Endothelial cell (in vitro differentiated cells): ENCODE data around the gene FGB. TPM values are rescaled to one million over a fixed set of nuclear protein-coding genes. Genes with fewer than 3 reads are reported as not detected.

ENCODE experiments used
- DNase-seq: peaks from one replicate; pipeline ENCODE4 v3.0.0; 2021; ENCODE audit warnings: low spot score
- H3K27ac Mint-ChIP-seq: one replicate; pipeline ENCODE4 v1.8.0; 2021; ENCODE audit warnings: mixed read lengths, inconsistent platforms; ENCODE audit not compliant: unreplicated experiment
- H3K27me3 Mint-ChIP-seq: one replicate; pipeline ENCODE4 v1.8.0; 2021; ENCODE audit warnings: mild to moderate bottlenecking, moderate library complexity, mixed read lengths, inconsistent platforms; ENCODE audit not compliant: unreplicated experiment
- H3K36me3 Mint-ChIP-seq: one replicate; pipeline ENCODE4 v1.8.0; 2021; ENCODE audit warnings: mild to moderate bottlenecking, low read depth, mixed read lengths, inconsistent platforms; ENCODE audit not compliant: unreplicated experiment
- H3K4me1 Mint-ChIP-seq: one replicate; pipeline ENCODE4 v1.8.0; 2021; ENCODE audit warnings: mild to moderate bottlenecking, mixed read lengths, inconsistent platforms; ENCODE audit not compliant: unreplicated experiment
- H3K4me3 Mint-ChIP-seq: one replicate; pipeline ENCODE4 v1.8.0; 2021; ENCODE audit warnings: mild to moderate bottlenecking, mixed read lengths, inconsistent platforms; ENCODE audit not compliant: unreplicated experiment
- H3K9me3 Mint-ChIP-seq: one replicate; pipeline ENCODE4 v1.8.0; 2021; ENCODE audit warnings: mixed read lengths, inconsistent platforms; ENCODE audit not compliant: unreplicated experiment
- CTCF ChIP-seq: fragments of 200-600 bp; sonication (generic); IDR thresholded peaks from one replicate; pipeline ENCODE4 v1.5.0; 2021; ENCODE audit warnings: antibody characterized with exemption; ENCODE audit not compliant: unreplicated experiment
- total RNA-seq: library from RNA; stranded (reverse); fragmentation: NEBNext Ultra II Directional; extraction: Animal tissue kit (Norgen Biotek cat#: 25700); gene quantifications from one replicate; pipeline ENCODE4 v1.2.1, GENCODE V29; 2021; ENCODE audit not compliant: unreplicated experiment

The FGB gene
- total RNA-seq, 1 donor from 2014 or later: not detected

GRCh38 chr4:154610582-154610981 is 47.8 kb downstream of the FGB start:
- DNase-seq: no peak
- no peak overlapping the region for H3K27ac Mint-ChIP-seq
- TF ChIP-seq CTCF: no peak
- no peaks in the 10 kb centered on the region for H3K9me3 Mint-ChIP-seq
- H3K4me3 Mint-ChIP-seq: no peak overlapping the region
- H3K27me3 Mint-ChIP-seq: no peaks in the 10 kb centered on the region
- H3K4me1 Mint-ChIP-seq: no peaks in the 10 kb centered on the region
- no peaks in the 10 kb centered on the region for H3K36me3 Mint-ChIP-seq

- H3K4me3 Mint-ChIP-seq: no peak overlapping the region
- H3K27ac Mint-ChIP-seq: no peak overlapping the region
- no peak for DNase-seq
- H3K27me3 Mint-ChIP-seq: no peaks in the 10 kb centered on the region
- TF ChIP-seq CTCF: no peak
- H3K9me3 Mint-ChIP-seq: no peaks in the 10 kb centered on the region
- no peaks in the 10 kb centered on the region for H3K4me1 Mint-ChIP-seq
- no peaks in the 10 kb centered on the region for H3K36me3 Mint-ChIP-seq
Observed at GRCh38 chr4:154611833-154612232, 49.0 kb downstream of the FGB start.

GRCh38 chr4:154612472-154613414 is 49.9 kb downstream of the FGB start, which contains the start of gene FGG:
Gene FGG, minus strand, starts transcription at chr4:154612656. Its CDS starts 47 bp downstream, at chr4:154612609.
- no peak for TF ChIP-seq CTCF
- H3K36me3 Mint-ChIP-seq: no peaks in the 10 kb centered on the region
- H3K4me3 Mint-ChIP-seq: no peak within 1 kb of the TSS
- H3K9me3 Mint-ChIP-seq: no peaks in the 10 kb centered on the region
- DNase-seq: no peak
- no peaks in the 10 kb centered on the region for H3K4me1 Mint-ChIP-seq
- H3K27me3 Mint-ChIP-seq: no peaks in the 10 kb centered on the region
- H3K27ac Mint-ChIP-seq: no peak within 1 kb of the TSS

- no peaks in the 10 kb centered on the region for H3K9me3 Mint-ChIP-seq
- H3K27ac Mint-ChIP-seq: no peak overlapping the region
- H3K4me3 Mint-ChIP-seq: no peak overlapping the region
- H3K36me3 Mint-ChIP-seq: no peaks in the 10 kb centered on the region
- H3K4me1 Mint-ChIP-seq: no peaks in the 10 kb centered on the region
- no peaks in the 10 kb centered on the region for H3K27me3 Mint-ChIP-seq
- DNase-seq: no peak
- no peak for TF ChIP-seq CTCF
Observed at GRCh38 chr4:154614306-154614705, 51.5 kb downstream of the FGB start.

GRCh38 chr4:154615211-154615610 is 52.4 kb downstream of the FGB start:
- Mint-ChIP-seq H3K36me3 (no peaks in the 10 kb centered on the region), H3K27ac (no peak overlapping the region), H3K9me3 (no peaks in the 10 kb centered on the region), H3K4me1 (no peaks in the 10 kb centered on the region), H3K27me3 (no peaks in the 10 kb centered on the region), H3K4me3 (no peak overlapping the region)
- TF ChIP-seq CTCF: no peak
- DNase-seq: no peak
